Measurements from ENCODE around the gene GPC1. TPM values are rescaled to one million over a fixed set of nuclear protein-coding genes. Genes with fewer than 3 reads are reported as not detected.

GPC1 gene
- total and polyA plus RNA-seq, 2 of the 4 experiments (the other 2 are of a cell fraction), result 16.0 to 211 TPM

GRCh38 chr2:240421381-240421780 lies 14.1 kb upstream of the GPC1 start:
- no peaks in the 10 kb centered on the region for H3K36me3 ChIP-seq (ENCODE audit: control insufficient read depth, insufficient read depth, low read length)
- H2AK9ac ChIP-seq (replicated peaks; ENCODE audit: low read depth, low read length, poor library complexity), result no peak overlapping the region
- no peak for DNase-seq
- ChIA-PET POLR2A (ENCODE audit: unreplicated experiment) (no interaction called here), CTCF (no interaction called here)
- no peaks in the 10 kb centered on the region for H4K20me1 ChIP-seq (ENCODE audit: insufficient read depth, low read length)
- no peak overlapping the region for H3K4ac ChIP-seq (ENCODE audit: low read depth, low read length)
- no peak overlapping the region for H3K4me3 ChIP-seq (ENCODE audit: insufficient read depth, low read depth, low read length)
- H3K27ac ChIP-seq (ENCODE audit: insufficient read depth, low read length), result no peak overlapping the region
- intact Hi-C loops (cut with micrococcal nuclease) (no loop called here), dilution Hi-C loops (cut with HindIII; ENCODE audit: low sequenced_read_pairs, unreplicated experiment) (no loop called here), in situ Hi-C loops (cut with MboI; ENCODE audit: low sequenced_read_pairs) (no loop called here)
- H2AFZ ChIP-seq (replicated peaks; ENCODE audit: low read length, poor library complexity), result no peak overlapping the region
- no peak overlapping the region for H2AK5ac ChIP-seq (ENCODE audit: low read depth, low read length)
- H3K4me1 ChIP-seq (ENCODE audit: control insufficient read depth, insufficient read depth, low read length), result no peaks in the 10 kb centered on the region
- H3K23ac ChIP-seq (ENCODE audit: low read depth, low read length), result no peak overlapping the region
- H4K91ac ChIP-seq (ENCODE audit: insufficient read depth, low read depth, low read length), result no peak overlapping the region
- H2BK120ac ChIP-seq (ENCODE audit: low read depth, low read length), result no peak overlapping the region
- H3K9me3 ChIP-seq (ENCODE audit: control insufficient read depth, insufficient read depth, low read length), result peaks cover 15% of the 10 kb centered on the region
- no peak overlapping the region for H3K14ac ChIP-seq (replicated peaks; ENCODE audit: low read depth, low read length)
- H3K9me1 ChIP-seq (ENCODE audit: insufficient read depth, low read length), result no peaks in the 10 kb centered on the region
- H4K8ac ChIP-seq (ENCODE audit: low read depth in 2 of 2, low read length in 2 of 2), result no peak overlapping the region
- H4K5ac ChIP-seq (ENCODE audit: low read depth, low read length), result no peak overlapping the region
- H2BK20ac ChIP-seq (ENCODE audit: low read depth, low read length), result no peak overlapping the region
- TF ChIP-seq CHD1 (IDR thresholded peaks at IDR 0.05; ENCODE audit: low read depth, low read length), result no peak
- no peak for TF ChIP-seq FOS (IDR thresholded peaks at IDR 0.05; ENCODE audit: low read depth, low read length)
- TF ChIP-seq SMC3 (IDR thresholded peaks at IDR 0.05; ENCODE audit: low read depth, low read length), result no peak
- TF ChIP-seq ELK1 (IDR thresholded peaks at IDR 0.05; ENCODE audit: borderline replicate concordance, low read depth, low read length), result no peak
- TF ChIP-seq MAZ (IDR thresholded peaks at IDR 0.05; ENCODE audit: borderline replicate concordance, low read depth, low read length), result no peak
- TF ChIP-seq RCOR1 (IDR thresholded peaks at IDR 0.05; ENCODE audit: insufficient replicate concordance, low read length), result no peak
- no peak for TF ChIP-seq RFX5 (IDR thresholded peaks at IDR 0.05; ENCODE audit: low read depth, low read length)
- no peak for TF ChIP-seq USF2 (IDR thresholded peaks at IDR 0.05; ENCODE audit: low read depth, low read length)
- TF ChIP-seq MXI1 (IDR thresholded peaks at IDR 0.05; ENCODE audit: borderline replicate concordance, low read depth, low read length), result no peak
- TF ChIP-seq RAD21 (IDR thresholded peaks at IDR 0.05; ENCODE audit: low read length), result no peak
- TF ChIP-seq CTCF (conservative IDR thresholded peaks at IDR 0.05; ENCODE audit: low read depth, low read length), result no peak
- no peak for TF ChIP-seq POLR2A (IDR thresholded peaks at IDR 0.05; ENCODE audit: low read depth, low read length)
- no peak for TF ChIP-seq NFE2L2 (IDR thresholded peaks at IDR 0.05; ENCODE audit: low read depth, low read length)
- no peak for TF ChIP-seq BHLHE40 (IDR thresholded peaks at IDR 0.05; ENCODE audit: low read depth, low read length)
- no peak for TF ChIP-seq CEBPB (IDR thresholded peaks at IDR 0.05; ENCODE audit: low read depth, low read length)
- TF ChIP-seq MAFK (IDR thresholded peaks at IDR 0.05; ENCODE audit: low read depth, low read length), result no peak
- no peak overlapping the region for H3K9ac ChIP-seq (ENCODE audit: low read depth, low read length)
- ATAC-seq (ENCODE audit: low read depth), result no peak
- H3K27me3 ChIP-seq (ENCODE audit: control insufficient read depth, insufficient read depth, low read length), result no peaks in the 10 kb centered on the region
- no TSS peak for BruUV-seq (replicated peaks)
- H3K4me2 ChIP-seq (ENCODE audit: low read depth, low read length), result no peak overlapping the region
- 38% methylated on average over 1 of the region's 3 CpGs; no CpG with 5 or more reads in 1 of the 2 experiments for WGBS, 2 experiments (ENCODE audit: extremely low coverage in 2 of 2, insufficient read length in 1 of 2)
- H2BK15ac ChIP-seq (ENCODE audit: low read depth, low read length), result no peak overlapping the region
- H3K79me1 ChIP-seq (ENCODE audit: low read depth in 1 of 2, low read length in 2 of 2), result no peaks in the 10 kb centered on the region
- no peak overlapping the region for H3K18ac ChIP-seq (ENCODE audit: low read depth, low read length)
- no peak overlapping the region for H3K56ac ChIP-seq (ENCODE audit: extremely low read depth, insufficient read depth, low read length)
- no peak overlapping the region for H2BK5ac ChIP-seq (ENCODE audit: low read depth, low read length, poor library complexity, severe bottlenecking)
